Neuron (in vitro differentiated cells): ENCODE data around the gene SMCHD1.
"Not testable (repeated sequence)": the region's sequence is repeated elsewhere in the genome, so short reads cannot be mapped to it uniquely, and the experiment has no call there.

Experiments used
- H2AFZ ChIP-seq: one replicate; pipeline ENCODE4 v1.6.1; 2013; ENCODE audit warnings: low read depth, mild to moderate bottlenecking, inconsistent platforms, low read length, moderate library complexity
- H3K27me3 ChIP-seq: one replicate; pipeline ENCODE4 v1.6.1; 2013; ENCODE audit warnings: low read length; ENCODE audit not compliant: insufficient read depth
- H3K36me3 ChIP-seq: one replicate; pipeline ENCODE4 v1.6.1; 2013; ENCODE audit warnings: low read length; ENCODE audit not compliant: insufficient read depth
- H3K4me1 ChIP-seq: one replicate; pipeline ENCODE4 v1.6.1; 2013; ENCODE audit warnings: low read length; ENCODE audit not compliant: insufficient read depth
- H3K4me3 ChIP-seq: 2 replicates; pipeline ENCODE4 v1.5.1; 2013; ENCODE audit warnings: mild to moderate bottlenecking, low read length, moderate library complexity
- H3K9me3 ChIP-seq: one replicate; pipeline ENCODE4 v1.6.1; 2013; ENCODE audit warnings: low read length

SMCHD1 gene

GRCh38 chr18:2774669-2775068, 119.1 kb downstream of the SMCHD1 start:
- Histone ChIP-seq H3K4me1 (no peaks in the 10 kb centered on the region), H3K4me3 (no peak overlapping the region), H3K36me3 (peaks cover 90% of the 10 kb centered on the region)

GRCh38 chr18:2776601-2777000, 121.1 kb downstream of the SMCHD1 start:
- no peaks in the 10 kb centered on the region for H3K9me3 ChIP-seq
- no peaks in the 10 kb centered on the region for H3K27me3 ChIP-seq
- no peak overlapping the region for H2AFZ ChIP-seq
- no peaks in the 10 kb centered on the region for H3K4me1 ChIP-seq
- peaks cover 85% of the 10 kb centered on the region for H3K36me3 ChIP-seq
- no peak overlapping the region for H3K4me3 ChIP-seq

More at GRCh38 chr18:2774669-2775068, 119.1 kb downstream of the SMCHD1 start:
- no peak overlapping the region for H2AFZ ChIP-seq
- H3K27me3 ChIP-seq, result no peaks in the 10 kb centered on the region
- H3K9me3 ChIP-seq, result no peaks in the 10 kb centered on the region

GRCh38 chr18:2777241-2777640, 121.7 kb downstream of the SMCHD1 start:
- no peaks in the 10 kb centered on the region for H3K27me3 ChIP-seq
- H3K4me3 ChIP-seq, result no peak overlapping the region
- no peaks in the 10 kb centered on the region for H3K4me1 ChIP-seq
- H3K9me3 ChIP-seq, result no peaks in the 10 kb centered on the region
- no peak overlapping the region for H2AFZ ChIP-seq
- H3K36me3 ChIP-seq, result peaks cover 86% of the 10 kb centered on the region

DNA sequence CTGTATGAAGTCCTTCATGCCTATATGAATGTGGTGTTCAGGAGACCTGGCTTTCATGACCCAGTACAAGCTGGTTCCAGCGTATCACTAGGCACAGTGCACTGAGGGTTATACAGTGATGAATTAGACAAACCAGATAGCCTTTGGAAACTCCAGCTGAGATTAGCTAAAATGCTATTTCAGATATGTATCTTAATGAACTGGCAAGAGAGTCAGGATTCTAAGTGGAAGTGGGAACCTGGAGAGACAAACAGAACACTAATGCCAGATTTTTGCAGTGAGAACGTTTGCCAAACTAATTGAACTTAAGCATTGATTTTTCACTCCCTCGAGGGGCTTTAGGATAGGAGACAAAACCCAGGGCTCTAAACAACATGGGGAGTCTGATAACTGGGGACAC, 125.2 kb downstream of the SMCHD1 start:
- H3K4me1 ChIP-seq, result no peaks in the 10 kb centered on the region
- no peaks in the 10 kb centered on the region for H3K9me3 ChIP-seq
- no peak overlapping the region for H3K4me3 ChIP-seq
- no peak overlapping the region for H2AFZ ChIP-seq
- H3K36me3 ChIP-seq, result peaks cover 85% of the 10 kb centered on the region
- no peaks in the 10 kb centered on the region for H3K27me3 ChIP-seq

DNA sequence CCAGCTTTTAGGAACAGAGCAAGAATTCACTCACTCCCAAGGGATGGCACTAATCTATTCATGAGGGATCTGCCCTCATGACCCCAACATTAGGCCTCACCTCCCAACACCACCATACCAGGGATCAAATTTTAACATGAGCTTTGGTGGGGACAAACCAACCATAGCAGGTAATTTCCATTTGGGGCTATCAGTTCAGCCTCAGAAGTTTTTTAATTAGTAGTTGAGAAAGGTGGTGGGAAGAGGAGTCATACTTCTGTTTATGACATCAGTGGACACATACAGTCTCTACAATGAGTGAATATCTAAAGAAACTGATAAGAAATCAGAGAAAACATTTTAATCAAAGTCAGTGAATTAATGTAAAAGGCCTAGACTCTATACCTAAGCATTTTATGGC, 131.7 kb downstream of the SMCHD1 start:
- H3K36me3 ChIP-seq, result peaks cover 80% of the 10 kb centered on the region
- H3K27me3 ChIP-seq, result no peaks in the 10 kb centered on the region
- H3K4me3 ChIP-seq, result no peak overlapping the region
- no peak overlapping the region for H2AFZ ChIP-seq
- H3K4me1 ChIP-seq, result no peaks in the 10 kb centered on the region
- H3K9me3 ChIP-seq, result no peaks in the 10 kb centered on the region

DNA sequence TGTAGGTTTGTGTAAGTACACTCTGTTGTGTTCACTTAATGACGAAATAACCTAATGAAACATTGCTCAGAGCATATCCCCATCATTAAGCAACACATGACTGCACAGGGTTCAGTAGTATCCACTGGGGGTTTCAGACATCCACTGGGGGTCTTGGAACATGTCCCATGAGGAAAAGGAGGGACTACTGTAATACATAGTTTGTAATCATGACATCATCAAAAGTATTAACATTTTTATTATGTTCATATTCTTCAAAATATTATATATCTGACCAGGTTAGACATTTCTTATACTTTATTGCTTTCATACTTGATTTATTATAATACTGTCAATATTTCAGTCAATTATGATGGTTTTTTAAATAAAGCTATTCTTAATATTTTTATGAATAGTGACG, 136.9 kb downstream of the SMCHD1 start:
- Histone ChIP-seq H3K4me3 (no peak overlapping the region), H3K9me3 (no peaks in the 10 kb centered on the region), H3K4me1 (no peaks in the 10 kb centered on the region), H3K27me3 (no peaks in the 10 kb centered on the region), H3K36me3 (peaks cover 73% of the 10 kb centered on the region), H2AFZ (no peak overlapping the region)

DNA sequence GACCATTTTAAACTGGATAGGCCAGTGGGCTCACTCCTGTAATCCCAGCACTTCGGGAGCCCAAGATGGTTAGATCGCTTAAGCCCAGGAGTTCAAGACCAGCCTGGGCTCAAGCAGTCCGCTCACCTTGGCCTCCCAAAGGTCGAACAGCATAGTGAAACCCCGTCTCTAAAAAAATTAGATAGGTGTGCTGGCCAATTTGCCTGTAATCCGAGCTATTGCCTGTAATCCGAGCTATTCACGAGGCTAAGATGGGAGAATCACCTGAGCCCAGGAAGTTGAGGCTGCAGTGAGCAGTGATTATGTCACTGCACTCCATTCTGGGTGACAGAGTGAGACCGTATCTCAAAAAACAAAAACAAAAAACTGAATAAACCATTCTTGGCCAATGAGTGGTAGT, 138.6 kb downstream of the SMCHD1 start:
- Histone ChIP-seq H3K36me3 (peaks cover 69% of the 10 kb centered on the region), H3K4me3 (no peak overlapping the region), H2AFZ (no peak overlapping the region), H3K4me1 (no peaks in the 10 kb centered on the region), H3K27me3 (no peaks in the 10 kb centered on the region), H3K9me3 (no peaks in the 10 kb centered on the region)

DNA sequence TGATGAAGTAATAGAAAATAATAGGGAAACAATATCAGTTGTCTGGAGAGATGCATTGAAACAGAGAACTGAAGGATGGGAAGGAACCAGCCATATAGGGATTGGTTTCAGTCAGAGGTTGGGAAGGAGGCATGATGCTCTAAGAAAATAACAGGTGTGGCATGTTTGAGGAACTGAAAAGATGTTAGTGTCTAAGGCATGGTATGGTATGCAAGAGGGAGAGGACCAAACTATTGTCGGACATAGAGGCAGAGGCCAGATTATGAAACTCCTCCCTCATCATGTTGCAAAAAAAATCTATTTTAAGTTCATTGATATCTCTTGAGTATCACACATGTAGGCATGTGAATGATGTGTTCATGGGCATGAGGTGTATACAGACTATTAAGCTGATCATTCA, 142.4 kb downstream of the SMCHD1 start:
- Histone ChIP-seq H3K27me3 (no peaks in the 10 kb centered on the region), H2AFZ (no peak overlapping the region), H3K9me3 (no peaks in the 10 kb centered on the region), H3K4me3 (no peak overlapping the region), H3K4me1 (no peaks in the 10 kb centered on the region), H3K36me3 (peaks cover 70% of the 10 kb centered on the region)

GRCh38 chr18:2799369-2799768, 143.8 kb downstream of the SMCHD1 start:
- Histone ChIP-seq H3K36me3 (peaks cover 73% of the 10 kb centered on the region), H3K4me1 (no peaks in the 10 kb centered on the region), H3K27me3 (no peaks in the 10 kb centered on the region), H3K4me3 (no peak overlapping the region), H3K9me3 (no peaks in the 10 kb centered on the region), H2AFZ (no peak overlapping the region)

DNA sequence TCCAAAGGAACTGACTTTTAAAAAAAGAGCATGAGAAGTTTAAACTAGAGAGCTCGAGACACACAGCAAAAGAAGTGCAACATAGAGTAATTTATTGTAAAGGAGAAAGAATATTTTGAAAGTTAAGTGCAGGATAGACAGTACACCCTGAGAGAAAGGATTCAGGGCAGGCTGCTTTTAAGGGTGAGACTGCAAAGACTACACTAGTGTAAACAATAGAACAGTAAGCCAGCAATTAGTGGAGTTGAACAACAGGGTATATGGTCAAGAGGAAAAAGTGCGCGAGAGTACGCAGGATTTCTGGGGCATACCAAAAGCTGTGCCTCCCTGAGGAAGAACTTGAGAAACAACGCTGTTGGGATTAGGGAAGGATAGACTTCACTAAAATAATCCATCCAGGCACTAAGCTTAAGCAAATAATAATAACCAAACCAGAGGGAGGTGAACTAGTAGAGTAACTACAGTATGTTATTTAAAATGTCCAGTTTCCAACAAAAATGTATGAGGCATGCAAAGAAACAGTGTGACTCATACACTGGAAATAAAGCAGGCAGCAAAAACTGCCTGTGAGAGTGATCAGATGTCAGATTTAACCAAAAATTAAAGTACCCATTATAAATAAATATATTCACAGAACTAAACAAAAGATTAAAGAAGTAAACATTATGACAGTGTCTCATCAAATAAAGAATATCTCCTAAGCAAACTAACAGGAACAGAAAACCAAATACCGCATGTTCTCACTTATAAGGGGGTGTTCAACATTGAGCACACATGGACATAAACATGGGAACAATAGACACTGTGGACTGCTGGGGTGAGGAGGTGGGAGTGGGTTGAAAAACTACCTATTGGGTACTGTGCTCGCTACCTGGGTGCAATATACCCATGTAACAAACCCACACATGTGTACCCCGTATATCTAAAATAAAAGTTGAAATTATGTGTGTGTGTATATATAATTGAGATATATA, 150.7 kb downstream of the SMCHD1 start:
- no peak overlapping the region for H3K4me3 ChIP-seq
- no peaks in the 10 kb centered on the region for H3K9me3 ChIP-seq
- no peaks in the 10 kb centered on the region for H3K4me1 ChIP-seq

GRCh38 chr18:2808640-2809039, 153.1 kb downstream of the SMCHD1 start:
- H3K4me3 ChIP-seq, H3K4me1 ChIP-seq, H3K27me3 ChIP-seq, H2AFZ ChIP-seq, H3K9me3 ChIP-seq: not testable (repeated sequence)
- H3K36me3 ChIP-seq, result peaks cover 11% of the 10 kb centered on the region

More for the DNA sequence above, 150.7 kb downstream of the SMCHD1 start:
- no peak overlapping the region for H2AFZ ChIP-seq
- no peaks in the 10 kb centered on the region for H3K27me3 ChIP-seq
- H3K36me3 ChIP-seq, result peaks cover 24% of the 10 kb centered on the region

DNA sequence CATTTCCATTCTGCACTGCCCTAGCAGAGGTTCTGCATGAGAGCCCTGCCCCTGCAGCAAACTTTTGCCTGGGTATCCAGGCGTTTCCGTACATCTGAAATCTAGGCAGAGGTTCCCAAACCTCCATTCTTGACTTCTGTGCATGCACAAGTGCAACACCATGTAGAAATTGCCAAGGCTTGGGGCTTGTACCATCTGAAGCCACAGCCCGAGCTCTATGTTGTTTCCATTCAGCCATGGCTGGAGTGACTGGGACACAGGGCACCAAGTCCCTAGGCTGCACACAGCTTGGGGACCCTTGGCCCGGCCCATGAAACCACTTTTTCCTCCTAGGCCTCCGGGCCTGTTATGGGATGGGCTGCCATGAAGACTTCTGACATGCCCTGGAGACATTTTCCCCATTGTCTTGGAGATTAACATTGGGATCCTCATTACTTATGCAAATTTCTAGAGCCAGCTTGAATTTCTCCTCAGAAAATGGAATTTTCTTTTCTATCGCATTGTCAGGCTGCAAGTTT, 154.2 kb downstream of the SMCHD1 start:
- not testable (repeated sequence) for H3K4me1 ChIP-seq, H3K27me3 ChIP-seq, H2AFZ ChIP-seq, H3K4me3 ChIP-seq, H3K9me3 ChIP-seq, H3K36me3 ChIP-seq

DNA sequence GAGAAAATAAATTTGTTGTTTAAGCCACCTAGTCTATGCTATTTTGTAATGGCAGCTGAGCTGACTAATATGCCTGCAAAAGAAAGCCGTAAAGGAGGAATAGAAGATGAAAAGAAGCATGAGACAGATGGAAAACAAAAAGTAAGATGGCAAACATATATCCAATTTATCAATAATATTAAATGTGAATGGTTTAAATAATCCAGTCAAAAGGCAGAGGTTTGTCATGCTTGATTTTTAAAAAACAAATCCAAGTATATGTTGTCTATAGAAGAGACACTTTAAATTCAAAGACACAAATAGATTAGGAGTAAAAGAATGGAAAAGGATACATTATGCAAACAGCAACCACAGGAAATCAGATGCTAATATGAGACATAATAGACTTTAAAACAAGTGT, 155.9 kb downstream of the SMCHD1 start:
- H3K9me3 ChIP-seq, result no peaks in the 10 kb centered on the region
- no peak overlapping the region for H3K4me3 ChIP-seq
- no peaks in the 10 kb centered on the region for H3K27me3 ChIP-seq
- no peaks in the 10 kb centered on the region for H3K36me3 ChIP-seq
- H3K4me1 ChIP-seq, result no peaks in the 10 kb centered on the region
- H2AFZ ChIP-seq, result no peak overlapping the region
